SK-N-SH (cell line): ENCODE results near the gene SLC1A7. TPM values are rescaled to one million over a fixed set of nuclear protein-coding genes. Genes with fewer than 3 reads are reported as not detected.

Experiments used
- CTCF ChIA-PET: fragments of 300-600, 350-600 bp; formaldehyde crosslinking; extraction: SDS; loops from one replicate; lab custom pipeline; 2021; lab: Yijun Ruan, JAX
- POLR2A ChIA-PET: fragments of 350-600 bp; sonication (Branson Sonifier 250); formaldehyde crosslinking; extraction: SDS; loops from one replicate; lab custom pipeline; 2020; ENCODE audit warnings: antibody characterized with exemption, inconsistent platforms; lab: Yijun Ruan, JAX
- DNase-seq: peaks from one replicate; pipeline ENCODE4 v3.0.0; 2012
- H2AFZ ChIP-seq: fragments of 200-600 bp; sonication (generic); 2 replicates; pipeline ENCODE4 v1.8.1; 2016; ENCODE audit warnings: antibody characterized with exemption, mild to moderate bottlenecking, low read depth
- H3F3A ChIP-seq: fragments of 200-600 bp; sonication (generic); replicated peaks from 2 replicates; pipeline ENCODE3; 2016; ENCODE audit warnings: antibody characterized with exemption, mild to moderate bottlenecking; ENCODE audit not compliant: insufficient read depth
- H3K27ac ChIP-seq, 2 experiments: fragments of 200-500 bp in 1 of 2; fragments of 200-600 bp in 1 of 2; sonication (Bioruptor generic) in 1 of 2; sonication (generic), shearing (Covaris generic) in 1 of 2; 2 replicates each; pipeline versions ENCODE4 v1.5.1 to v1.6.1; 2014 to 2016; ENCODE audit warnings: low read depth in 2 of 2, inconsistent platforms in 1 of 2, low read length in 1 of 2, mild to moderate bottlenecking in 1 of 2, mixed read lengths in 1 of 2
- H3K27me3 ChIP-seq: fragments of 200-600 bp; sonication (generic), shearing (Covaris generic); 2 replicates; pipeline ENCODE4 v1.6.1; 2016; ENCODE audit warnings: mixed run types; ENCODE audit not compliant: insufficient read depth
- H3K36me3 ChIP-seq, 2 experiments: fragments of 200-500 bp in 1 of 2; fragments of 200-600 bp in 1 of 2; sonication (Bioruptor generic) in 1 of 2; sonication (generic) in 1 of 2; replicated peaks in 1 of 2; 2 replicates each; pipeline versions ENCODE3 to v1.5.1; 2014 to 2016; ENCODE audit warnings: low read length in 1 of 2, mild to moderate bottlenecking in 1 of 2; ENCODE audit not compliant: insufficient read depth in 2 of 2, control insufficient read depth in 1 of 2
- H3K4me1 ChIP-seq, 2 experiments: fragments of 200-500 bp in 1 of 2; fragments of 200-600 bp in 1 of 2; sonication (Bioruptor generic) in 1 of 2; sonication (generic), shearing (Covaris generic) in 1 of 2; 2 replicates each; pipeline versions ENCODE4 v1.5.1 to v1.6.1; 2014 to 2016; ENCODE audit warnings: low read depth in 1 of 2, low read length in 1 of 2, mixed run types in 1 of 2; ENCODE audit not compliant: insufficient read depth in 2 of 2, control insufficient read depth in 1 of 2
- H3K4me2 ChIP-seq: fragments of 200-600 bp; sonication (generic), shearing (Covaris generic); 2 replicates; pipeline ENCODE4 v1.6.1; 2017; ENCODE audit warnings: mixed run types
- H3K4me3 ChIP-seq, 2 experiments: fragments of 200-500 bp in 1 of 2; fragments of 200-600 bp in 1 of 2; sonication (Bioruptor generic) in 1 of 2; sonication (generic), shearing (Covaris generic) in 1 of 2; 2 replicates each; pipeline versions ENCODE4 v1.5.1 to v1.8.1; 2014 to 2016; ENCODE audit warnings: low read depth in 2 of 2, inconsistent platforms in 1 of 2, low read length in 1 of 2, mild to moderate bottlenecking in 1 of 2, mixed read lengths in 1 of 2, moderate library complexity in 1 of 2
- H3K79me2 ChIP-seq: fragments of 200-600 bp; sonication (generic); 2 replicates; pipeline ENCODE4 v1.8.1; 2017; ENCODE audit warnings: mild to moderate bottlenecking; ENCODE audit not compliant: insufficient read depth
- H3K9ac ChIP-seq: fragments of 200-600 bp; sonication (generic); 2 replicates; pipeline ENCODE4 v1.6.1; 2017; ENCODE audit warnings: mixed run types
- H3K9me2 ChIP-seq: fragments of 200-600 bp; sonication (generic); 2 replicates; pipeline ENCODE4 v1.6.1; 2017; ENCODE audit warnings: mixed run types
- H3K9me3 ChIP-seq: fragments of 200-600 bp; sonication (generic); 2 replicates; pipeline ENCODE4 v1.6.1; 2017; ENCODE audit warnings: mixed run types, mild to moderate bottlenecking, moderate library complexity
- H4K20me1 ChIP-seq: fragments of 200-600 bp; sonication (generic); 2 replicates; pipeline ENCODE4 v1.6.1; 2017; ENCODE audit warnings: mild to moderate bottlenecking, mixed run types; ENCODE audit not compliant: insufficient read depth
- CTCF ChIP-seq: fragments of 200-600 bp; sonication (generic); IDR thresholded peaks from 2 replicates; pipeline ENCODE4 v1.6.1; 2017; ENCODE audit warnings: antibody characterized with exemption, mild to moderate bottlenecking, moderate library complexity
- ELF1 ChIP-seq: IDR thresholded peaks from 2 replicates; pipeline ENCODE4 v1.4.0; 2012
- EP300 ChIP-seq, 2 experiments: IDR thresholded peaks; 2 replicates each; pipeline versions ENCODE4 v1.4.0 to v1.6.1; 2012; ENCODE audit warnings: borderline replicate concordance in 1 of 2, low read depth in 1 of 2, low read length in 1 of 2
- EZH2phosphoT487 ChIP-seq: fragments of 200-600 bp; sonication (generic); IDR thresholded peaks from 2 replicates; pipeline ENCODE4 v1.6.1; 2017; ENCODE audit warnings: low read depth, mixed run types, mild to moderate bottlenecking, antibody characterized with exemption, moderate library complexity, borderline replicate concordance
- FOXM1 ChIP-seq: IDR thresholded peaks from 2 replicates; pipeline ENCODE4 v1.4.0; 2012; ENCODE audit warnings: low read depth, mild to moderate bottlenecking
- GATA2 ChIP-seq: sonication (generic); formaldehyde crosslinking; IDR thresholded peaks from 2 replicates; pipeline ENCODE4 v1.5.0; 2020; ENCODE audit warnings: mild to moderate bottlenecking, missing genetic modification reagents
- MXI1 ChIP-seq: IDR thresholded peaks from 2 replicates; pipeline ENCODE4 v1.6.1; 2012; ENCODE audit warnings: mild to moderate bottlenecking, low read depth, low read length, improper control_type of control experiment
- NRF1 ChIP-seq: IDR thresholded peaks from 2 replicates; pipeline ENCODE4 v1.6.1; 2012; ENCODE audit warnings: low read depth, mild to moderate bottlenecking, low read length
- POLR2AphosphoS5 ChIP-seq: IDR thresholded peaks from 2 replicates; pipeline ENCODE4 v1.6.1; 2012; ENCODE audit warnings: low read depth, low read length
- RAD21 ChIP-seq: IDR thresholded peaks from 2 replicates; pipeline ENCODE4 v1.6.1; 2012; ENCODE audit warnings: mild to moderate bottlenecking, low read length
- RFX5 ChIP-seq: IDR thresholded peaks from 2 replicates; pipeline ENCODE4 v1.6.1; 2012; ENCODE audit warnings: mild to moderate bottlenecking, improper control_type of control experiment, low read length
- SMC3 ChIP-seq: IDR thresholded peaks from 2 replicates; pipeline ENCODE4 v1.6.1; 2012; ENCODE audit warnings: low read depth, low read length, improper control_type of control experiment
- YY1 ChIP-seq: IDR thresholded peaks from 2 replicates; pipeline ENCODE4 v1.4.0; 2012; ENCODE audit warnings: low read depth, mild to moderate bottlenecking
- WGBS: methylation state at CpG from one replicate; pipeline ENCODE4 v1.1.6; 2017; ENCODE audit warnings: low lambda C conversion rate; 5-methylcytosine and 5-hydroxymethylcytosine counted together
- polyA plus RNA-seq, 3 experiments: library from polyadenylated mRNA; depleted of rRNA; stranded (reverse); fragments of >200 nt; gene quantifications; 2 replicates each; pipeline ENCODE4 v1.2.3, GENCODE V29; 2012

SLC1A7 gene
- polyA plus RNA-seq, 1 of the 3 experiments (the other 2 are of a cell fraction), result not detected

- no peaks in the 10 kb centered on the region for H3K27me3 ChIP-seq
- no peak for DNase-seq
- ChIA-PET POLR2A (no interaction called here), CTCF (interaction anchor here (0.9 kb wide), 1 partner anchor 8 kb away, joined by 3 read pairs; no protein-coding TSS in a partner anchor)
- no peak overlapping the region for H3K27ac ChIP-seq
- TF ChIP-seq RFX5 (no peak), GATA2 (no peak), SMC3 (no peak), EP300 (IDR thresholded peaks at IDR 0.05; ENCODE audit: borderline replicate concordance in 1 of 2, low read depth in 1 of 2, low read length in 1 of 2) (no peak), CTCF (no peak), ELF1 (no peak), EZH2phosphoT487 (no peak)
- H3K9me2 ChIP-seq, result no peaks in the 10 kb centered on the region; the same call in 1 of the 2 replicates
- H3K4me3 ChIP-seq, result no peak overlapping the region
- no peaks in the 10 kb centered on the region; a peak in 1 of 4 replicates for H3K4me1 ChIP-seq
- H3K9ac ChIP-seq, result no peak overlapping the region
- no peaks in the 10 kb centered on the region for H4K20me1 ChIP-seq
- no peaks in the 10 kb centered on the region for H3K9me3 ChIP-seq
- H3F3A ChIP-seq, result no peaks in the 10 kb centered on the region
- 60% methylated on average over 1 of the region's 1 CpG for WGBS
- H3K4me2 ChIP-seq, result no peak overlapping the region
- no peaks in the 10 kb centered on the region for H3K79me2 ChIP-seq
- H3K36me3 ChIP-seq, result no peaks in the 10 kb centered on the region
- H2AFZ ChIP-seq, result no peak overlapping the region
Measured at GRCh38 chr1:53155534-53155933, 13.1 kb upstream of the SLC1A7 start.

GRCh38 chr1:53154859-53155438 is 12.5 kb upstream of the SLC1A7 start:
- WGBS, result 91% methylated on average over 6 of the region's 8 CpGs
- H3K4me3 ChIP-seq, result no peak overlapping the region
- ChIA-PET CTCF (interaction anchor here (0.9 kb wide), 1 partner anchor 9 kb away, joined by 3 read pairs; no protein-coding TSS in a partner anchor), POLR2A (no interaction called here)
- no peak overlapping the region for H2AFZ ChIP-seq
- H4K20me1 ChIP-seq, result no peaks in the 10 kb centered on the region
- H3K79me2 ChIP-seq, result no peaks in the 10 kb centered on the region
- H3K36me3 ChIP-seq, result no peaks in the 10 kb centered on the region
- no peak overlapping the region for H3K27ac ChIP-seq
- H3K4me1 ChIP-seq, result no peaks in the 10 kb centered on the region; a peak in 1 of 4 replicates
- H3K9ac ChIP-seq, result no peak overlapping the region
- H3F3A ChIP-seq, result no peaks in the 10 kb centered on the region
- no peak overlapping the region for H3K4me2 ChIP-seq
- no peak for TF ChIP-seq MXI1
- TF ChIP-seq POLR2AphosphoS5, result no peak
- no peak for TF ChIP-seq RAD21
- TF ChIP-seq NRF1, result no peak
- TF ChIP-seq YY1, result no peak
- TF ChIP-seq FOXM1, result no peak
- no peaks in the 10 kb centered on the region for H3K9me3 ChIP-seq
- H3K9me2 ChIP-seq, result no peaks in the 10 kb centered on the region; the same call in 1 of the 2 replicates
- H3K27me3 ChIP-seq, result no peaks in the 10 kb centered on the region
- DNase-seq, result no peak
